NCI-H1092 (cell line): ENCODE measurements around the gene PVALB.

Source experiments
- DNase-seq: peaks from one replicate; lab custom pipeline; 2025; lab: John Stamatoyannopoulos, UW

PVALB gene

GRCh38 chr22:36811094-36811800 lies 5.6 kb downstream of the PVALB start:
- no peak for DNase-seq

- no peak for DNase-seq
These were observed 7.5 kb downstream of the PVALB start for GRCh38 chr22:36809351-36809750.

- DNase-seq = peak; percentile 15
These were observed 8.0 kb downstream of the PVALB start for GRCh38 chr22:36808721-36809344.

- DNase-seq = no peak
These were observed 9.2 kb downstream of the PVALB start for GRCh38 chr22:36807627-36808026.

- no peak for DNase-seq
These were observed 10.0 kb downstream of the PVALB start for GRCh38 chr22:36806835-36807234.

- DNase-seq = no peak
These were observed 13.5 kb downstream of the PVALB start for GRCh38 chr22:36803358-36803757.

GRCh38 chr22:36798674-36799066 lies 18.2 kb downstream of the PVALB start:
- DNase-seq = no peak

GRCh38 chr22:36797911-36798673 lies 18.7 kb downstream of the PVALB start:
- DNase-seq = no peak

- DNase-seq = no peak
These were observed 19.5 kb downstream of the PVALB start for GRCh38 chr22:36797374-36797773.

GRCh38 chr22:36796552-36797175 lies 20.2 kb downstream of the PVALB start:
- DNase-seq = no peak

GRCh38 chr22:36795633-36796032 lies 21.2 kb downstream of the PVALB start:
- no peak for DNase-seq

- no peak for DNase-seq
These were observed 26.2 kb downstream of the PVALB start for GRCh38 chr22:36790648-36791047.

- DNase-seq = no peak
These were observed 29.4 kb downstream of the PVALB start for GRCh38 chr22:36787204-36787988.

- no peak for DNase-seq
These were observed 33.1 kb downstream of the PVALB start for GRCh38 chr22:36783743-36784142.

GRCh38 chr22:36781656-36782627 lies 34.9 kb downstream of the PVALB start:
- DNase-seq = peak; percentile 21

- DNase-seq = no peak
These were observed 38.8 kb downstream of the PVALB start for GRCh38 chr22:36778020-36778419.

- no peak for DNase-seq
These were observed 40.1 kb downstream of the PVALB start for GRCh38 chr22:36776722-36777121.

GRCh38 chr22:36775964-36776669 lies 40.7 kb downstream of the PVALB start, which contains the start of gene IFT27:
Gene IFT27 (minus strand): TSS chr22:36776119. CDS start chr22:36775707, 412 bp downstream.
- peak; percentile 100 for DNase-seq

GRCh38 chr22:36775586-36775963 lies 41.3 kb downstream of the PVALB start:
- peak; percentile 5 for DNase-seq

- DNase-seq = peak; percentile 3
These were observed 42.9 kb downstream of the PVALB start for GRCh38 chr22:36773935-36774334.
